HG03159 (cell line): Measurements from ENCODE around the gene NCK2.

Experiments
- ATAC-seq: cut with Tn5 transposase; IDR thresholded peaks from one replicate; pipeline ENCODE4 v1.9.1; 2021; ENCODE audit warnings: mild to moderate bottlenecking, moderate library complexity; ENCODE audit not compliant: unreplicated experiment

Gene NCK2

GRCh38 chr2:105841551-105841950 lies 96.8 kb downstream of the NCK2 start:
- ATAC-seq = no peak

- ATAC-seq = no peak
Measured at GRCh38 chr2:105842555-105842954, 97.8 kb downstream of the NCK2 start.

- no peak for ATAC-seq
Measured at GRCh38 chr2:105843476-105844374, 99.0 kb downstream of the NCK2 start.

- no peak for ATAC-seq
Measured at GRCh38 chr2:105845976-105846375, 101.3 kb downstream of the NCK2 start.

GRCh38 chr2:105847056-105847455 lies 102.3 kb downstream of the NCK2 start:
- no peak for ATAC-seq

- no peak for ATAC-seq
Measured at GRCh38 chr2:105848367-105848766, 103.7 kb downstream of the NCK2 start.

- no peak for ATAC-seq
Measured at GRCh38 chr2:105849431-105850179, 104.9 kb downstream of the NCK2 start.

- no peak for ATAC-seq
Measured at GRCh38 chr2:105852066-105852465, 107.4 kb downstream of the NCK2 start.

- ATAC-seq = no peak
Measured at GRCh38 chr2:105853354-105854088, 108.8 kb downstream of the NCK2 start.

- no peak for ATAC-seq
Measured at GRCh38 chr2:105854972-105855371, 110.3 kb downstream of the NCK2 start.

GRCh38 chr2:105856581-105856980 lies 111.9 kb downstream of the NCK2 start:
- ATAC-seq = no peak

GRCh38 chr2:105857076-105857740 lies 112.5 kb downstream of the NCK2 start:
- no peak for ATAC-seq

- ATAC-seq = peak; percentile 58
Measured at GRCh38 chr2:105858868-105859693, 114.4 kb downstream of the NCK2 start.

GRCh38 chr2:105859694-105859951 lies 114.9 kb downstream of the NCK2 start:
- no peak for ATAC-seq

GRCh38 chr2:105860567-105860966 lies 115.9 kb downstream of the NCK2 start:
- ATAC-seq = no peak

- ATAC-seq = no peak
Measured at GRCh38 chr2:105861200-105861599, 116.5 kb downstream of the NCK2 start.

GRCh38 chr2:105862843-105863242 lies 118.1 kb downstream of the NCK2 start:
- no peak for ATAC-seq

- ATAC-seq = no peak
Measured at GRCh38 chr2:105864262-105864661, 119.5 kb downstream of the NCK2 start.

- ATAC-seq = no peak
Measured at GRCh38 chr2:105865222-105865913, 120.7 kb downstream of the NCK2 start.
